NCI-H128 (cell line): Measurements from ENCODE around the gene REPS2.

ENCODE experiments used
- DNase-seq: peaks from one replicate; lab custom pipeline; 2025; ENCODE audit not compliant: unreplicated experiment; lab: John Stamatoyannopoulos, UW

Gene REPS2

GRCh38 chrX:16946361-16946964 lies at the start of gene REPS2:
Gene REPS2 (plus strand): TSS chrX:16946658. CDS start chrX:16946862, 204 bp downstream.
- DNase-seq = peak; percentile 65

- no peak for DNase-seq
Observed at GRCh38 chrX:16897445-16897844, 49.0 kb upstream of the REPS2 start.

- DNase-seq = no peak
Observed at GRCh38 chrX:16903274-16904022, 43.0 kb upstream of the REPS2 start.

- DNase-seq = no peak
Observed at GRCh38 chrX:16910376-16910775, 36.1 kb upstream of the REPS2 start.

- no peak for DNase-seq
Observed at GRCh38 chrX:16914058-16914457, 32.4 kb upstream of the REPS2 start.

- DNase-seq = no peak
Observed at GRCh38 chrX:16916561-16916960, 29.9 kb upstream of the REPS2 start.

GRCh38 chrX:16917120-16917519 lies 29.3 kb upstream of the REPS2 start:
- DNase-seq = no peak

GRCh38 chrX:16918979-16919378 lies 27.5 kb upstream of the REPS2 start:
- no peak for DNase-seq

- DNase-seq = no peak
Observed at GRCh38 chrX:16920075-16920474, 26.4 kb upstream of the REPS2 start.

- no peak for DNase-seq
Observed at GRCh38 chrX:16923157-16923556, 23.3 kb upstream of the REPS2 start.

- DNase-seq = no peak
Observed at GRCh38 chrX:16924631-16925480, 21.6 kb upstream of the REPS2 start.

- no peak for DNase-seq
Observed at GRCh38 chrX:16930392-16930791, 16.1 kb upstream of the REPS2 start.

GRCh38 chrX:16931371-16931770 lies 15.1 kb upstream of the REPS2 start:
- no peak for DNase-seq

- no peak for DNase-seq
Observed at GRCh38 chrX:16931855-16932575, 14.4 kb upstream of the REPS2 start.

GRCh38 chrX:16934185-16934584 lies 12.3 kb upstream of the REPS2 start:
- DNase-seq = no peak

- no peak for DNase-seq
Observed at GRCh38 chrX:16946971-16947562, 609 bp downstream of the REPS2 start.

GRCh38 chrX:16950423-16950822 lies 4.0 kb downstream of the REPS2 start:
- no peak for DNase-seq

- DNase-seq = no peak
Observed at GRCh38 chrX:16953606-16954211, 7.3 kb downstream of the REPS2 start.

GRCh38 chrX:16957751-16958150 lies 11.3 kb downstream of the REPS2 start:
- DNase-seq = no peak

- DNase-seq = no peak
Observed at GRCh38 chrX:16958356-16958755, 11.9 kb downstream of the REPS2 start.
